ENCODE measurements around the gene GALNT17. TPM values are rescaled to one million over a fixed set of nuclear protein-coding genes. Genes with fewer than 3 reads are reported as not detected.

The GALNT17 gene
- total and polyA plus RNA-seq, 3 experiments from 2014 or later, result not detected

DNA sequence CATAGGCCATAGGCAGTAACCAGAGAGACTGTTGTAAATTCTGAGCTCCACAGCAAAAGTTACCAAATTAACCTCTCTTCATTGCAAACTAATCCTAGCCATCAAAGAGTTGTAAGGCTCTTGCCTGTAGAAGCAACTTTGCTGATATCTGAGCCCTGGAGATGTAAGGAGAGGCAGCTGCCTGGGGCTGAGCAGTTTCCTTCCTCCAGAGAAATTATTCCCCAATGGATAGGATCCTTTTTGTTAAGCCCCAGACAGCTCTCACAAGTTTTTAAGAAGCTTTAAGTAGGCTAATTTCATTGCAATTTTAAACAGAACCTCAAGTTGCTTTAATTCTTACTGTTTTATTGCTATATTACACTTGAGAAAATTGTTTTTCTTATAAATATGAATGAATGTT, 211.1 kb downstream of the GALNT17 start:
- CTCF ChIA-PET, result no interaction called here
- no peak overlapping the region for H3K4me3 ChIP-seq (ENCODE audit: low read length)
- DNase-seq, result no peak
- H3K9me3 Mint-ChIP-seq, result peaks cover 14 to 31% (median 14%) of the 10 kb centered on the region in 5 donors
- peaks cover 0 to 3% (median 0%) of the 10 kb centered on the region in 3 donors for H3K36me3 Mint-ChIP-seq
- POLR2A ChIA-PET, result no interaction called here
- H3K27ac ChIP-seq (ENCODE audit: low read depth, low read length), result no peak overlapping the region
- no peak overlapping the region for H3K4me3 Mint-ChIP-seq
- H3K4me1 ChIP-seq (ENCODE audit: insufficient read depth, low read length), result no peaks in the 10 kb centered on the region
- H3K27me3 ChIP-seq (ENCODE audit: insufficient read depth, low read length, poor library complexity, severe bottlenecking), result no peaks in the 10 kb centered on the region
- no peak overlapping the region for H3K27ac Mint-ChIP-seq
- no peaks in the 10 kb centered on the region for H3K4me1 Mint-ChIP-seq
- H3K9me3 ChIP-seq (ENCODE audit: low read length), result no peaks in the 10 kb centered on the region
- no peaks in the 10 kb centered on the region for H3K27me3 Mint-ChIP-seq
- H3K36me3 ChIP-seq (ENCODE audit: insufficient read depth, low read length), result no peaks in the 10 kb centered on the region

DNA sequence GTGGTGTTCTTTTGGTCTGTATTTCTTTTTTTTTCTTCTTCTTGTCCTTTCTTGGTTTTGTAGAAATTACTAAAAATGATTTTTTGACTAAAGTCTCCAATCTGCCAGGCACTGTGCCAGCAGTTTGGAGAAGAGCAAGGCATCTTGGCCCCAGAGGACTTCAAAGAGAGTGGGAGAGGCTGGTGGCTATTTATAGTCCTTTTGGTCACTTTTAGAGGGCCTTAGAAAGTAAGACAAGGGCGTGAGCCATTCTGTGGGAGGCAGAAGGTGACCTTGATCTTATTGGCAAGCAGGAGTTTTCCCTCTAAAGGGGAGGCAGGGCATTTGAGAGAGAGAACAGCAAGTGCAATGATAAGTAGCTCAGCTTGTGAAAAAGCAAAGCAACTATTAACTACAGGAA, 211.9 kb downstream of the GALNT17 start:
- no peak overlapping the region for H3K4me3 Mint-ChIP-seq
- H3K4me1 Mint-ChIP-seq, result no peaks in the 10 kb centered on the region
- peaks cover 12 to 29% (median 16%) of the 10 kb centered on the region in 5 donors for H3K9me3 Mint-ChIP-seq
- peaks cover 0 to 2% (median 0%) of the 10 kb centered on the region in 3 donors for H3K36me3 Mint-ChIP-seq
- Histone ChIP-seq H3K27ac (ENCODE audit: low read depth, low read length) (no peak overlapping the region), H3K27me3 (ENCODE audit: insufficient read depth, low read length, poor library complexity, severe bottlenecking) (no peaks in the 10 kb centered on the region), H3K36me3 (ENCODE audit: insufficient read depth, low read length) (no peaks in the 10 kb centered on the region), H3K4me3 (ENCODE audit: low read length) (no peak overlapping the region), H3K4me1 (ENCODE audit: insufficient read depth, low read length) (no peaks in the 10 kb centered on the region), H3K9me3 (ENCODE audit: low read length) (no peaks in the 10 kb centered on the region)
- ChIA-PET POLR2A (no interaction called here), CTCF (no interaction called here)
- no peaks in the 10 kb centered on the region for H3K27me3 Mint-ChIP-seq
- H3K27ac Mint-ChIP-seq, result no peak overlapping the region
- no peak for DNase-seq

DNA sequence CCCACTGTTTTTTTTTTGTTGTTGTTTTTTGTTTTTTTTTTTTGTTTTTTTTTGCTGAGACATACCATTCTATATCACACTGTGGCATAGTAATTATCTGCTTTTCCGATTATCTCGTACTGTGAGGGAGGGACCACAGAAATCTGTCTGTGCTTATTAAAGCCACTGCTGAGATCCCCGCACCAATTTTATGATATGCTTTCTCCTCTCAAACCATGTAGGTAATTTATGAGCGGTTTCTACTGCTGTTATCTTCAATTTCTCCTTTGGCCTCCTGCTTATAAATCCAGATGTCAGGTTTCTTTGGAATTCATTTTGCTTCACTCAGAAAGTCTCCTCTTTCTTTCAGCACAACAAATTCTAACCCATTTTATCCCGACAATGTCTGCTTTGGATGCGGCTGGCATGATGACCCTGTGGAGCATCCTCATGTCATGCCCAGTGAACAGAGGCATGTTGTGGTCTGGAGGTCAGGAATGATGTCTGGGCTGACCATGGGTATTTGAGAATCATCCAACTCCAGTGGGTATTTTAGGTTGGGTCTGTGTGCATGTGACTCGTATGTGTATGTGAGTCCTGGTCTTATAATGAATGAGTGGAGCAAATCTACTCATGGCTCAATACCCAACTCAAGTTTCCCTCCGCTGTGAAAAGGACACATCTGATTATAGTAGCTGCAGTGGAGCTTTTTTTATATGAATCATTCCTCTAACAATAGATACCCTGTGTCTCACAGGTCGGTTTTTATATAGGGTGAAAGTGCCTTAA, 213.4 kb downstream of the GALNT17 start:
- Histone ChIP-seq H3K4me3 (ENCODE audit: low read length) (no peak overlapping the region), H3K27ac (ENCODE audit: low read depth, low read length) (no peak overlapping the region), H3K27me3 (ENCODE audit: insufficient read depth, low read length, poor library complexity, severe bottlenecking) (no peaks in the 10 kb centered on the region), H3K9me3 (ENCODE audit: low read length) (no peaks in the 10 kb centered on the region), H3K4me1 (ENCODE audit: insufficient read depth, low read length) (no peaks in the 10 kb centered on the region), H3K36me3 (ENCODE audit: insufficient read depth, low read length) (no peaks in the 10 kb centered on the region)
- Mint-ChIP-seq H3K4me3 (no peak overlapping the region), H3K27me3 (no peaks in the 10 kb centered on the region), H3K9me3 (peaks cover 9 to 26% (median 11%) of the 10 kb centered on the region in 5 donors), H3K36me3 (no peaks in the 10 kb centered on the region), H3K4me1 (no peaks in the 10 kb centered on the region), H3K27ac (no peak overlapping the region)
- ChIA-PET POLR2A (no interaction called here), CTCF (no interaction called here)
- no peak for DNase-seq

DNA sequence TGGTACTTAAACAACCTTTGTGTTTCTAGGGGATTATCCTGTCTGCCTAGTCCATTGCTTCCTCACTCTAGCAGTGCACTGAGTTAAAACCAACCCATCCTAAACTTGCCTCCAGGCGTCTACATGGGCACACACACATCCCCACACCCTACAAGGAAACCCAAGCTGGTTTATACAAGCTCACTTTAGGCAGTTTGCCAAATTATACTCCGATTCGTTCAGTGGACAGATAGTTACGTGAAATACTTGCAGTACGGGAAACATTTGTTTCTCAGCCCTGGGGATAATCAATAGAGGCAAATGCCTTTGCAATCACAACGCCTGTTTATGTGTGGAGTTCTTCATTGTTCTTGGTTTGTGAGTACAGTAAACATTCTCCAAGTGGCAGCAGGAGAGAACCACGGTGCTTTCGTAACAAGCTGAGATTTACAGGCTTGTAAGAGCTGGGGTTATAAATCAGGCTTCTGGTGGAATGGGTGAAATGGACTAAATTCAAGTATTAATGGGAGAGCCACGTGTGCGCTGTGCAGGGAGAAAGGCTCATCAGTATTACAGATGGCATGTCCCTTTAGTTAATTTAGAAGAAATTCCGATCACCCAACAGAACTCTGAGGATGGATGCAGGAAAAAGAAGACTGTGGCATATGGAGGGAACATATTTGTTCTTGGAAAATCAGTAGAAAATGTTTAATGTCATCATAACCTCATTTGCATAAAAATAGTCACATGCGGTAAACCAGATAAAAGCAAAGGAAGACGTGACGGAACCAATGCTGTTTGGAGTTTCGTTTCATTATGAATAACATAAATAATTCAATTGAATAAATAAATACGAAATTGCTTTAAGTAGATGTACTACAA, 217.1 kb downstream of the GALNT17 start:
- Mint-ChIP-seq H3K4me1 (no peaks in the 10 kb centered on the region), H3K9me3 (peaks cover 2 to 22% (median 11%) of the 10 kb centered on the region in 5 donors), H3K36me3 (no peaks in the 10 kb centered on the region), H3K4me3 (no peak overlapping the region), H3K27ac (peak overlapping the region in 1 of 8 donors; percentile 52), H3K27me3 (no peaks in the 10 kb centered on the region)
- no peak for DNase-seq
- H3K27ac ChIP-seq (ENCODE audit: low read depth, low read length), result no peak overlapping the region
- H3K4me3 ChIP-seq (ENCODE audit: low read length), result no peak overlapping the region
- ChIA-PET CTCF (no interaction called here), POLR2A (no interaction called here)
- no peaks in the 10 kb centered on the region for H3K27me3 ChIP-seq (ENCODE audit: insufficient read depth, low read length, poor library complexity, severe bottlenecking)
- H3K9me3 ChIP-seq (ENCODE audit: low read length), result no peaks in the 10 kb centered on the region
- no peaks in the 10 kb centered on the region for H3K4me1 ChIP-seq (ENCODE audit: insufficient read depth, low read length)
- H3K36me3 ChIP-seq (ENCODE audit: insufficient read depth, low read length), result no peaks in the 10 kb centered on the region

DNA sequence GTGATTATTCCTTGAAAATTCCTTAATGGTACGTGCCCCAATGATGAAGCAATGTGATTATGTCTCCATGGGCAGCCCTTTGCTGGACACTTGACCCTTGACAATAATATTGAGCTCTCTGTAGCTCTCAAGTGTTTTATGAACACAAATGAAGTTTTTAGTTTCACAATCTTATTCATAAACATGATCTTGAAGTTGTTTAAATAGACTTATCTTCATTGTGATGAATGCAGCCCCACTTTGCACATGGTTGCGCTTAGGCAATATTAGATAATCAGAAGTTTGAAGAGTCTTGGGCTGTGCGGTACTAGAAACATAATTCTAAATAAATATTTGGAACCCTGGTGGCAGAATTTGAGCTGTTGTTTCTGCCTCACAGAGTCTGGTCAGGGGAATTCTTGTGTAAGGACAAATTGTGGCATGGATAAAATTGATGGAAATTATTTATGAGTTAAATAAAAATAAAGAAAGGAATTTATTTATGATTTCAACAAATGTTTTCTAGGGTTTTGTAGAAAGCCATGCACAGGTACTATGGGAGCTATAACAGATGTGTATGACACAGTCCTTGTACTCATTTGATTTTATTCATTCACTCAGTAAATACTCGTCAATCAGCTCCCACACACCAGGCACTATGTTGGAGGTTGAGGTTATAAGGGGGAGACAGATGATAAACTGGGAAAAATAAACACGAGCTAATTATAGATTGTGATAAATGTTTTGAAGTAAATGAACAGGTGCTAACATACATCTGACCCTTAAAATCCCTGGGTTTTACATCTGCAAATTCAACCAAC, 217.9 kb downstream of the GALNT17 start:
- Histone ChIP-seq H3K9me3 (ENCODE audit: low read length) (no peaks in the 10 kb centered on the region), H3K36me3 (ENCODE audit: insufficient read depth, low read length) (no peaks in the 10 kb centered on the region), H3K4me3 (ENCODE audit: low read length) (no peak overlapping the region), H3K4me1 (ENCODE audit: insufficient read depth, low read length) (no peaks in the 10 kb centered on the region), H3K27me3 (ENCODE audit: insufficient read depth, low read length, poor library complexity, severe bottlenecking) (no peaks in the 10 kb centered on the region), H3K27ac (ENCODE audit: low read depth, low read length) (no peak overlapping the region)
- Mint-ChIP-seq H3K4me3 (no peak overlapping the region), H3K27ac (no peak overlapping the region), H3K4me1 (no peaks in the 10 kb centered on the region), H3K36me3 (no peaks in the 10 kb centered on the region), H3K9me3 (peaks cover 0 to 18% (median 6%) of the 10 kb centered on the region in 5 donors), H3K27me3 (no peaks in the 10 kb centered on the region)
- DNase-seq, result no peak
- ChIA-PET CTCF (no interaction called here), POLR2A (no interaction called here)

DNA sequence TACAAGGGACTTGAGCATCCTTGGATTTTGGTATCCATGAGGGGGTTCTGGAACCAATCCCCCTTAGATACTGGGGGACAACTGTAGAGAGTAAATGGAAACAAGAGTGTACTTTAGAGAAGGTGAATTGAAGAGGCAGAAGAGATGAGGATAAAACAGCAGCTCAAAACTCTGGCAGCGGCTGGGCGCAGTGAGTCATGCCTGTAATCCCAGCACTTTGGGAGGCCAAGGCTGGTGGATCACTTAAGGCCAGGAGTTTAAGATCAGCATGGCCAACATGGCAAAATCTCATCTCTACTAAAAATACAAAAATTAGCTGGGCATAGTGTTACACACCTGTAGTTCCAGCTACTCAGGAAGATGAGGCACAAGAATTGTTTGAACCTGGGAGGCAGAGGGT, 218.7 kb downstream of the GALNT17 start:
- Histone ChIP-seq H3K9me3 (ENCODE audit: low read length) (no peaks in the 10 kb centered on the region), H3K4me3 (ENCODE audit: low read length) (no peak overlapping the region), H3K27me3 (ENCODE audit: insufficient read depth, low read length, poor library complexity, severe bottlenecking) (no peaks in the 10 kb centered on the region), H3K4me1 (ENCODE audit: insufficient read depth, low read length) (no peaks in the 10 kb centered on the region), H3K36me3 (ENCODE audit: insufficient read depth, low read length) (no peaks in the 10 kb centered on the region), H3K27ac (ENCODE audit: low read depth, low read length) (no peak overlapping the region)
- H3K4me1 Mint-ChIP-seq, result no peaks in the 10 kb centered on the region
- H3K27me3 Mint-ChIP-seq, result no peaks in the 10 kb centered on the region
- ChIA-PET POLR2A (no interaction called here), CTCF (no interaction called here)
- H3K27ac Mint-ChIP-seq, result no peak overlapping the region
- H3K36me3 Mint-ChIP-seq, result no peaks in the 10 kb centered on the region
- no peak overlapping the region for H3K4me3 Mint-ChIP-seq
- H3K9me3 Mint-ChIP-seq, result peaks cover 0 to 14% (median 6%) of the 10 kb centered on the region in 5 donors
- DNase-seq, result no peak

DNA sequence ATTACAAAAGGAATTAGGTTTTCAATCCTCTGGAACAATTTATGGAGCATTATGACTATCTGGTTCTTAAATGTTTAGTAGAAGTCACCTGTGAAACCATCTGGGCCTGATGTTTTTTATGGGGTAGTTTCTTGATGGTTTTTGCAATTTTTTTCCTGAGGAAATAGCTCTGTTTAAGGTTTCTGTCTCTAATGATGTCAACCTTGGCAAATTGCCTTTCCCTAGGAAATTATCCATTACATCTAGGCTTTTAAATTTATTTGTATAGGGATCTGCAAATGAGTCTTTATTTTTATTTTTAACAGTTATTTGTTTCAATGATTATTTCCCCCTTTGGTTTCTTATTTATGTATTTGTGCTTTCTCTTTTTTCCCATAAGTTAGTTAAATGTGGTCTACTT, 222.8 kb downstream of the GALNT17 start:
- Histone ChIP-seq H3K27me3 (ENCODE audit: insufficient read depth, low read length, poor library complexity, severe bottlenecking) (no peaks in the 10 kb centered on the region), H3K4me1 (ENCODE audit: insufficient read depth, low read length) (no peaks in the 10 kb centered on the region), H3K4me3 (ENCODE audit: low read length) (no peak overlapping the region), H3K27ac (ENCODE audit: low read depth, low read length) (no peak overlapping the region), H3K36me3 (ENCODE audit: insufficient read depth, low read length) (no peaks in the 10 kb centered on the region), H3K9me3 (ENCODE audit: low read length) (no peaks in the 10 kb centered on the region)
- Mint-ChIP-seq H3K4me3 (no peak overlapping the region), H3K9me3 (peaks cover 9 to 15% (median 12%) of the 10 kb centered on the region in 5 donors), H3K4me1 (no peaks in the 10 kb centered on the region), H3K27ac (peak overlapping the region in 1 of 8 donors; percentile 14), H3K36me3 (no peaks in the 10 kb centered on the region), H3K27me3 (peaks cover 0 to 2% of the 10 kb centered on the region in 2 donors)
- DNase-seq, result no peak
- ChIA-PET POLR2A (no interaction called here), CTCF (no interaction called here)

All from CD8-positive, alpha-beta memory T cell (primary cell).